Parathyroid adenoma (tissue), 2 donors: ENCODE measurements around the gene SNRNP48.

Source experiments
- H2AFZ ChIP-seq: fragments of 300-600 bp; sonication (generic); one replicate; pipeline ENCODE4 v1.7.0; 2017; ENCODE audit warnings: antibody characterized with exemption, mild to moderate bottlenecking
- H3K27ac ChIP-seq: fragments of 300-600 bp; sonication (generic); one replicate; pipeline ENCODE4 v1.7.0; 2017
- H3K27me3 ChIP-seq: fragments of 300-600 bp; sonication (generic); one replicate; pipeline ENCODE4 v1.7.0; 2017; ENCODE audit warnings: low read length; ENCODE audit not compliant: control insufficient read depth, insufficient read depth
- H3K36me3 ChIP-seq: fragments of 300-600 bp; sonication (generic); one replicate; pipeline ENCODE4 v1.7.0; 2017; ENCODE audit warnings: low read length; ENCODE audit not compliant: control insufficient read depth, insufficient read depth
- H3K4me1 ChIP-seq: fragments of 300-600 bp; sonication (generic); one replicate; pipeline ENCODE4 v1.7.0; 2017; ENCODE audit warnings: control low read depth
- H3K4me2 ChIP-seq: fragments of 300-600 bp; sonication (generic); one replicate; pipeline ENCODE4 v1.7.0; 2017; ENCODE audit warnings: low read length
- H3K4me3 ChIP-seq: fragments of 300-600 bp; sonication (generic); one replicate; pipeline ENCODE4 v1.7.0; 2017; ENCODE audit warnings: low read depth, low read length
- H3K79me2 ChIP-seq: fragments of 300-600 bp; sonication (generic); one replicate; pipeline ENCODE4 v1.7.0; 2017; ENCODE audit warnings: control low read depth
- H3K9ac ChIP-seq: fragments of 300-600 bp; sonication (generic); one replicate; pipeline ENCODE4 v1.7.0; 2017; ENCODE audit warnings: mild to moderate bottlenecking
- H3K9me3 ChIP-seq: fragments of 300-600 bp; sonication (generic); one replicate; pipeline ENCODE4 v1.7.0; 2017; ENCODE audit warnings: low read length; ENCODE audit not compliant: control insufficient read depth
- TF ChIP-seq, protein P1 (sequence below): fragments of 300-600 bp; sonication (generic); IDR thresholded peaks from one replicate; pipeline ENCODE4 v1.7.0; 2017; ENCODE audit warnings: antibody characterized with exemption, mild to moderate bottlenecking
- donor health status: primary hyperparathyroidism.

Gene SNRNP48

DNA sequence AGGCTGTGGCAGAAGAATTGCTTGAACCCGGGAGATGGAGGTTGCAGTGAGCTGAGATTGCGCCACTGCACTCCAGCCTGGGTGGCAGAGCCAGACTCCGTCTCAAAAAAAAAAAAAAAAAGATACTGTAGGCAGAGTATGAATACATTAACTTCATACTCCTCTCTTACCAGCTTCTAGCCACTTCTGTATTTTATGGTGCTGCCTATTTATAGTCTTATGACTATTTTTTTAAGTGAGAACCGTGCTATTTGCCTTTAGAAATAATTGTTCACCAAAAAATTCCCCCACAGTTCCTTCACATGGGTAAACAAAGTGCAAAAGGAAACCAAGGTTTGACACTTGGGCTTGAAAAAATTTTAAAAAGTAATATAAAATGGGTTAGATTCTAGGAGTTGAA lies 1.5 kb upstream of the SNRNP48 start:
- TF ChIP-seq, protein P1, sequence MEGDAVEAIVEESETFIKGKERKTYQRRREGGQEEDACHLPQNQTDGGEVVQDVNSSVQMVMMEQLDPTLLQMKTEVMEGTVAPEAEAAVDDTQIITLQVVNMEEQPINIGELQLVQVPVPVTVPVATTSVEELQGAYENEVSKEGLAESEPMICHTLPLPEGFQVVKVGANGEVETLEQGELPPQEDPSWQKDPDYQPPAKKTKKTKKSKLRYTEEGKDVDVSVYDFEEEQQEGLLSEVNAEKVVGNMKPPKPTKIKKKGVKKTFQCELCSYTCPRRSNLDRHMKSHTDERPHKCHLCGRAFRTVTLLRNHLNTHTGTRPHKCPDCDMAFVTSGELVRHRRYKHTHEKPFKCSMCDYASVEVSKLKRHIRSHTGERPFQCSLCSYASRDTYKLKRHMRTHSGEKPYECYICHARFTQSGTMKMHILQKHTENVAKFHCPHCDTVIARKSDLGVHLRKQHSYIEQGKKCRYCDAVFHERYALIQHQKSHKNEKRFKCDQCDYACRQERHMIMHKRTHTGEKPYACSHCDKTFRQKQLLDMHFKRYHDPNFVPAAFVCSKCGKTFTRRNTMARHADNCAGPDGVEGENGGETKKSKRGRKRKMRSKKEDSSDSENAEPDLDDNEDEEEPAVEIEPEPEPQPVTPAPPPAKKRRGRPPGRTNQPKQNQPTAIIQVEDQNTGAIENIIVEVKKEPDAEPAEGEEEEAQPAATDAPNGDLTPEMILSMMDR, result no peak
- H3K27me3 ChIP-seq, result no peaks in the 10 kb centered on the region
- H3K4me3 ChIP-seq, result no peak overlapping the region
- no peak overlapping the region for H3K4me2 ChIP-seq
- no peaks in the 10 kb centered on the region for H3K9me3 ChIP-seq
- peaks cover 3% of the 10 kb centered on the region for H3K4me1 ChIP-seq
- no peak overlapping the region for H3K27ac ChIP-seq
- no peak overlapping the region for H3K9ac ChIP-seq
- H2AFZ ChIP-seq, result no peak overlapping the region
- peaks cover 5% of the 10 kb centered on the region for H3K79me2 ChIP-seq
- H3K36me3 ChIP-seq, result no peaks in the 10 kb centered on the region

DNA sequence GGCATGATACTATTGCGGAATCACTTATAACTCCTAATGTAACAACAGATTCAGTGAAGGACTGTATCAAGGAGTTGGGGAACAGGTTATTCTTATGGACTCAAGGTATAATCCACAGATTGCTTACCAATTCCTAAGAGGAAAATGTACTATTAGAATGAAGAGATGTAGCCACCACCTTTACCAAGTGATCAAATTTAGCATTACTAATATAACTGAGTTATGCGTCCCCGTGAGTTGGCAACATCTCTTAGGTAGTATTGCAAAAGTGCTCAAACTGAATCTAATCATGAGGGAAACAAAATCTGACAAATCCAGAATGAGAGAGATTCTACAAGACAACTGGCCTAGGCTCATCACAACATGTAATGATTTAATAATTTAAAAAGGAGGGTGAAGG lies 777 bp upstream of the SNRNP48 start:
- Histone ChIP-seq H3K9me3 (no peaks in the 10 kb centered on the region), H3K79me2 (peaks cover 5% of the 10 kb centered on the region), H3K36me3 (no peaks in the 10 kb centered on the region), H3K4me3 (peak overlapping the region; percentile 90), H3K27me3 (no peaks in the 10 kb centered on the region), H2AFZ (peak overlapping the region; percentile 93), H3K4me2 (no peak overlapping the region), H3K4me1 (peaks cover 3% of the 10 kb centered on the region), H3K9ac (no peak overlapping the region), H3K27ac (no peak overlapping the region)
- TF ChIP-seq, protein P1, result no peak

DNA sequence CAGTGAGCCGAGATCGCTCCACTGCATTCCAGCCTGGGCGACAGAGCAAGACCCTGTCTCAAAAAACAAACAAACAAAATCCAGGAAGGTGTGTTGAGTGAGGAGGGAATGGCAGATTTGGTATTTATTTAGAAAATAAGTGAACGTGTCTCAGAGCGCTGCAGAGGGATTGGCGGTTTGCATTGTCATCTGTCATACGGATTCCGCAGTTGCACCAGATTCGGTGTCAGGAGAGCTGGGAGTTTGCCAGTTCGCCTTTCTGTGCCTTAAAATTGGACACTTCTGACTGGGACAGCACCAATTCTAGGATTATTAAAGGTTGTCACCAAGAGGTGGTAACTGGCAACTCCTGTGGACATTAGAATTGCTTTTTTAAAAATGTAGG lies 912 bp downstream of the SNRNP48 start:
- Histone ChIP-seq H2AFZ (peak overlapping the region; percentile 93), H3K4me3 (peak overlapping the region; percentile 90), H3K36me3 (no peaks in the 10 kb centered on the region), H3K4me2 (peak overlapping the region; percentile 78), H3K27me3 (no peaks in the 10 kb centered on the region), H3K9me3 (no peaks in the 10 kb centered on the region), H3K9ac (no peak overlapping the region), H3K79me2 (peaks cover 5% of the 10 kb centered on the region), H3K27ac (no peak overlapping the region), H3K4me1 (peaks cover 3% of the 10 kb centered on the region)
- TF ChIP-seq, protein P1, result no peak

DNA sequence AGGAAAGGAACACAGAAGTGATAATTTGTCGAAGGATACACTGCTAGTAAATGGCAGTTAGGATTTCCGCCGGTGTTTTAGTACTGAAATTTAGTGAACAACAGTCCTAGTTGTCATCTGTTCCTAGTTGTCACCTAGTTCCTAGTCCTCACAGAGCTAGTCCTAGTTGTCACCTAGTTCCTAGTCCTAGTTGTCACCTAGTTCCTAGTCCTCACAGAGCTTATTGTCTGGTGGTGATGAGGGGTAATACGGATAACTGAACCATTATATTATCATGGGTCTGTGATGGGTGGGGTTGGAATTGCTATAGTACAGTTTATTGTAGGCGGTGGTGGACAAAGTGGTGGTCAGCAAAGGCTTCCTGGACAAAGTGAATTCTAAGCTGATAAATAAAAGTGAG lies 1.8 kb downstream of the SNRNP48 start:
- H3K79me2 ChIP-seq, result peaks cover 5% of the 10 kb centered on the region
- H2AFZ ChIP-seq, result no peak overlapping the region
- H3K4me2 ChIP-seq, result no peak overlapping the region
- no peaks in the 10 kb centered on the region for H3K36me3 ChIP-seq
- no peak overlapping the region for H3K9ac ChIP-seq
- H3K4me3 ChIP-seq, result no peak overlapping the region
- TF ChIP-seq, protein P1, result no peak
- H3K4me1 ChIP-seq, result peaks cover 3% of the 10 kb centered on the region
- no peaks in the 10 kb centered on the region for H3K27me3 ChIP-seq
- no peaks in the 10 kb centered on the region for H3K9me3 ChIP-seq
- no peak overlapping the region for H3K27ac ChIP-seq

GRCh38 chr6:7593229-7593628 lies 3.2 kb downstream of the SNRNP48 start:
- Histone ChIP-seq H3K27ac (no peak overlapping the region), H3K4me1 (peaks cover 3% of the 10 kb centered on the region), H3K27me3 (no peaks in the 10 kb centered on the region)

More at GRCh38 chr6:7593229-7593628, 3.2 kb downstream of the SNRNP48 start:
- H3K79me2 ChIP-seq, result peaks cover 5% of the 10 kb centered on the region
- H3K9me3 ChIP-seq, result no peaks in the 10 kb centered on the region
- TF ChIP-seq, protein P1, result no peak
- H3K36me3 ChIP-seq, result no peaks in the 10 kb centered on the region
- H3K9ac ChIP-seq, result no peak overlapping the region
- no peak overlapping the region for H3K4me3 ChIP-seq
- no peak overlapping the region for H2AFZ ChIP-seq
- no peak overlapping the region for H3K4me2 ChIP-seq
